ENCODE data around the gene TFAM.

DNA sequence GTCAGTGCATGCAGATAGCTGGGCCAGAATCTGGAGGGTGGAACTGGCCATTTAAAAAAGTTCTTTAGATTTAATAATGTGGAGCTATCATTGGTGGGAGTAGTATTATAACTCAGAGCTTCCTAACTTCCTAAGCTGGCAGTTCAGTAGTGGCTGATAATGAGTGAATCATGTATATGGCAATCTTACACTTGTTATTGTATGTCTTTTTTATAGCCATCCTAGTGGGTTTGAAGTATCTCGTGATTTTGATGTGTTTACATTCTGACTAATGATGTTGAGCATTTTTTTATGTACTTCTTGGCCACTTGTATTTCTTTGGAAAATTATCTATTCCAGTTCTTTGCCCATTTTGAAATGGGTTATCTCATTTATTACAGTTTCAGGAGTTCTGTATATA, 15.4 kb downstream of the TFAM start:
- TF ChIP-seq, protein P1, sequence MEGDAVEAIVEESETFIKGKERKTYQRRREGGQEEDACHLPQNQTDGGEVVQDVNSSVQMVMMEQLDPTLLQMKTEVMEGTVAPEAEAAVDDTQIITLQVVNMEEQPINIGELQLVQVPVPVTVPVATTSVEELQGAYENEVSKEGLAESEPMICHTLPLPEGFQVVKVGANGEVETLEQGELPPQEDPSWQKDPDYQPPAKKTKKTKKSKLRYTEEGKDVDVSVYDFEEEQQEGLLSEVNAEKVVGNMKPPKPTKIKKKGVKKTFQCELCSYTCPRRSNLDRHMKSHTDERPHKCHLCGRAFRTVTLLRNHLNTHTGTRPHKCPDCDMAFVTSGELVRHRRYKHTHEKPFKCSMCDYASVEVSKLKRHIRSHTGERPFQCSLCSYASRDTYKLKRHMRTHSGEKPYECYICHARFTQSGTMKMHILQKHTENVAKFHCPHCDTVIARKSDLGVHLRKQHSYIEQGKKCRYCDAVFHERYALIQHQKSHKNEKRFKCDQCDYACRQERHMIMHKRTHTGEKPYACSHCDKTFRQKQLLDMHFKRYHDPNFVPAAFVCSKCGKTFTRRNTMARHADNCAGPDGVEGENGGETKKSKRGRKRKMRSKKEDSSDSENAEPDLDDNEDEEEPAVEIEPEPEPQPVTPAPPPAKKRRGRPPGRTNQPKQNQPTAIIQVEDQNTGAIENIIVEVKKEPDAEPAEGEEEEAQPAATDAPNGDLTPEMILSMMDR (IDR thresholded peaks at IDR 0.05; ENCODE audit: borderline replicate concordance, extremely low read depth, low read length, poor library complexity, severe bottlenecking), result no peak
- TF ChIP-seq EZH2 (IDR thresholded peaks at IDR 0.05; ENCODE audit: borderline replicate concordance, low read depth, low read length, severe bottlenecking), result no peak

Data from DND-41 (cell line).